K562 (cell line): ENCODE measurements around the gene VEGFA. TPM values are rescaled to one million over a fixed set of nuclear protein-coding genes. Genes with fewer than 3 reads are reported as not detected.

ENCODE experiments used
- ATAC-seq: fragments of 200-7000 bp; cut with Tn5 transposase; 3 replicates; pipeline ENCODE4 v1.9.1; 2020; ENCODE audit warnings: moderate library complexity
- BruUV-seq: library from RNA; stranded (reverse); fragments of 400-500 nt; replicated peaks from 2 replicates; lab custom pipeline; 2021; lab: Mats Ljungman, UMichigan
- CTCF ChIA-PET: fragments of 300-600 bp; formaldehyde crosslinking; extraction: SDS; loops from one replicate; lab custom pipeline; 2021; ENCODE audit warnings: low intra/inter-chr PET ratio; lab: Yijun Ruan, JAX
- POLR2A ChIA-PET: fragments of 300-600, 350-650 bp; sonication (Branson Sonifier 250); formaldehyde crosslinking; extraction: SDS; loops from one replicate; lab custom pipeline; 2021; ENCODE audit warnings: antibody characterized with exemption, inconsistent platforms; lab: Yijun Ruan, JAX
- DNase-seq, 4 experiments: peaks; one replicate each; pipeline versions ENCODE4 v3.0.0 to v3.0.0-alpha.2; 2011 to 2018; ENCODE audit warnings: low spot score in 3 of 4, mixed read lengths in 3 of 4; ENCODE audit errors: extremely low read depth in 1 of 4
- FAIRE-seq: peaks from 2 replicates; lab custom pipeline; 2011; peaks lifted over from hg19 to GRCh38; lab: Jason Lieb, UNC
- H2AFZ ChIP-seq: 2 replicates; pipeline ENCODE4 v1.6.0; 2011; ENCODE audit warnings: low read depth, low read length, control low read depth, inconsistent platforms
- H3K27ac ChIP-seq: fragments of 200-600 bp; 3 replicates; pipeline ENCODE4 v1.8.0; 2011; ENCODE audit warnings: low read depth, mild to moderate bottlenecking, control low read depth, inconsistent platforms, low read length, moderate library complexity, mixed read lengths; ENCODE audit errors: extremely low read depth
- H3K27me3 ChIP-seq, 2 experiments: fragments of 300-600 bp in 1 of 2; 2 replicates in 1 of 2; 3 replicates in 1 of 2; pipeline versions ENCODE4 v1.6.0 to v1.8.0; 2011; ENCODE audit warnings: inconsistent platforms in 2 of 2, low read length in 2 of 2, mild to moderate bottlenecking in 1 of 2, mixed read lengths in 1 of 2, moderate library complexity in 1 of 2; ENCODE audit not compliant: control insufficient read depth in 2 of 2, insufficient read depth in 2 of 2
- H3K36me3 ChIP-seq: fragments of 300-600 bp; 3 replicates; pipeline ENCODE4 v1.8.0; 2011; ENCODE audit warnings: mild to moderate bottlenecking, low read length, inconsistent platforms; ENCODE audit not compliant: control insufficient read depth, insufficient read depth
- H3K4me1 ChIP-seq, 2 experiments: fragments of 200-600 bp in 1 of 2; replicated peaks in 1 of 2; 2 replicates in 1 of 2; 3 replicates in 1 of 2; pipeline versions ENCODE4 v1.5.1 to v1.8.0; 2011; ENCODE audit warnings: inconsistent platforms in 2 of 2, low read length in 2 of 2, mild to moderate bottlenecking in 1 of 2, mixed read lengths in 1 of 2, moderate library complexity in 1 of 2; ENCODE audit not compliant: control insufficient read depth in 2 of 2, insufficient read depth in 2 of 2
- H3K4me2 ChIP-seq: 2 replicates; pipeline ENCODE4 v1.6.1; 2011; ENCODE audit warnings: low read length, control low read depth, inconsistent platforms, mixed read lengths; ENCODE audit not compliant: insufficient read depth
- H3K4me3 ChIP-seq: fragments of 200-600 bp; sonication (generic), shearing (Covaris generic); 2 replicates; pipeline ENCODE4 v1.5.1; 2016; ENCODE audit warnings: control low read depth, inconsistent platforms
- H3K79me2 ChIP-seq: fragments of 200-600 bp; 3 replicates; pipeline ENCODE4 v1.8.0; 2011; ENCODE audit warnings: low read length, inconsistent platforms; ENCODE audit not compliant: control insufficient read depth, insufficient read depth
- H3K9ac ChIP-seq, 2 experiments: 2 replicates each; pipeline versions ENCODE4 v1.6.0 to v1.6.1; 2011; ENCODE audit warnings: low read depth in 2 of 2, low read length in 2 of 2, control low read depth in 1 of 2, inconsistent platforms in 1 of 2, mild to moderate bottlenecking in 1 of 2, mixed read lengths in 1 of 2; ENCODE audit not compliant: insufficient read depth in 1 of 2
- H3K9me1 ChIP-seq: one replicate; pipeline ENCODE4 v1.6.0; 2011; ENCODE audit warnings: inconsistent platforms, mild to moderate bottlenecking, low read length, moderate library complexity; ENCODE audit not compliant: control insufficient read depth, insufficient read depth
- H3K9me3 ChIP-seq: replicated peaks from 2 replicates; pipeline ENCODE4 v1.5.1; 2011; ENCODE audit warnings: low read depth, low read length, inconsistent platforms; ENCODE audit not compliant: control insufficient read depth, insufficient read depth
- H4K20me1 ChIP-seq: replicated peaks from 2 replicates; pipeline ENCODE4 v1.6.1; 2011; ENCODE audit warnings: low read length, inconsistent platforms, mixed read lengths; ENCODE audit not compliant: control insufficient read depth, insufficient read depth
- ASH1L ChIP-seq: fragments of 450-650 bp; IDR thresholded peaks from 2 replicates; pipeline ENCODE4 v1.6.1; 2018; ENCODE audit warnings: borderline replicate concordance, mild to moderate bottlenecking, low read depth; ENCODE audit not compliant: partially characterized antibody
- BRF1 ChIP-seq: IDR thresholded peaks from 3 replicates; pipeline ENCODE4 v1.6.1; 2011; ENCODE audit warnings: borderline replicate concordance, mild to moderate bottlenecking; ENCODE audit not compliant: insufficient read length; ENCODE audit errors: extremely low read depth
- CBX2 ChIP-seq: fragments of 200-600 bp; sonication (generic); IDR thresholded peaks from one replicate; pipeline ENCODE4 v1.6.1; 2012; ENCODE audit warnings: mild to moderate bottlenecking, low read length, inconsistent platforms; ENCODE audit not compliant: insufficient read depth, poor library complexity, severe bottlenecking
- WGBS: fragments of 100-300 bp; shearing (Covaris generic); methylation state at CpG from one replicate; pipeline ENCODE4 v1.1.6; 2016; ENCODE audit warnings: low coverage, mixed read lengths; ENCODE audit not compliant: insufficient coverage; ENCODE audit errors: missing lambda C conversion rate; 5-methylcytosine and 5-hydroxymethylcytosine counted together
- in situ Hi-C: fragments of 300-500 bp; cut with MboI; formaldehyde crosslinking; loops from 4 replicates; pipeline ENCODE4 v1.15.0; 2018; ENCODE audit warnings: inconsistent platforms, mixed read lengths
- intact Hi-C: fragments of 100-400 bp; cut with micrococcal nuclease; formaldehyde crosslinking; loops from 2 replicates; pipeline ENCODE4 v1.14.2; 2022
- polyA plus RNA-seq, 8 experiments: library from polyadenylated mRNA; depleted of rRNA in 4 of 8; stranded (reverse) in 5 of 8; unstranded in 3 of 8; fragments of >200 nt; fragmentation: Nextera tagmentation in 2 of 8; fragmentation: Illumina TruSeq in 1 of 8; extraction: Ambion mirVana in 2 of 8; extraction: Trizol in 1 of 8; gene quantifications; 2 replicates each; pipeline versions ENCODE4 v1.2.1 to v1.2.3, GENCODE V29; 2011 to 2014; ENCODE audit warnings: inconsistent platforms in 1 of 8, missing spikeins in 1 of 8
- total RNA-seq, 7 experiments: library from RNA; depleted of rRNA in 6 of 7; stranded (reverse); fragments of >200 nt in 6 of 7; fragmentation: Illumina TruSeq in 2 of 7; extraction: Trizol in 2 of 7; gene quantifications; 2 replicates each; pipeline versions ENCODE4 v1.2.1 to v1.2.3, GENCODE V29; 2011 to 2021; ENCODE audit warnings: low replicate concordance in 1 of 7
- TF ChIP-seq, protein P1 (sequence below), 2 experiments: fragments of 150-350 bp in 1 of 2; IDR thresholded peaks; 2 replicates each; pipeline ENCODE4 v1.6.1; 2012 to 2016; ENCODE audit warnings: low read depth in 2 of 2, low read length in 2 of 2, mild to moderate bottlenecking in 1 of 2, moderate library complexity in 1 of 2

Gene VEGFA
- total and polyA plus RNA-seq, 9 of the 15 experiments (the other 6 are each of a cell fraction or from before 2014, with no cell fraction given): 14.0 to 271 (median 124) TPM

DNA sequence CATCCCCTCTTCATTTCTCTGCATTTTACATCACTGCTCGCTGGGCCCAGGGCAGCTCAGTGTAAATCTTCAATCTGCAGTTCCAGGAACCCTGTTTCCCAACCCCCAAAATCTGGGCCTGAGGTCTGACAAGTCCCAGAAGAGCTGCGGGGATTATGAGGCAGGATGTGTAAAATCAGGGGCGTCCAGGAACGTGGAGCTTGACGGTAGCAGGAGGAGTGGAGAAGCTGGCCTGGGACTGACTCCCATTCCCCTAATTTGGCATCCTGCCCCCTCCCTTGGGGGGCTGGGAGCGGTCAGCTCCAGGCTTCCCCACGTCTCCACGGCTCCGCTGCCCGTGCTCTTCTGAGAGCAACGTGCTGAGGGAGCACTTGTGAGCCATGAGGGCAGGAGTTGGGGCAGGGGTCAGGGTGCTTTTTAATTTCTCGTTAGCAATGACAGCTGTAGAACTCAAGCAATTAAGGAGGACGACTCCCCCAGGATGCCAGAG lies 23.4 kb upstream of the VEGFA start:
- intact Hi-C loops: no loop called here
- peaks cover 4% of the 10 kb centered on the region for H3K9me1 ChIP-seq
- no peak overlapping the region for H3K27ac ChIP-seq
- TF ChIP-seq BRF1 (no peak), ASH1L (no peak), CBX2 (no peak)
- ATAC-seq (no peak), FAIRE-seq (no peak), DNase-seq (no peak)
- no peaks in the 10 kb centered on the region for H4K20me1 ChIP-seq
- in situ Hi-C loops: no loop called here
- no peaks in the 10 kb centered on the region for H3K79me2 ChIP-seq
- ChIA-PET POLR2A (interaction anchor here (0.5 to 0.8 kb wide), 7 partner anchors 24 to 317 kb away, joined by 3 to 4 read pairs (median 3); partner anchors contain the start of gene VEGFA), CTCF (no interaction called here)
- H3K36me3 ChIP-seq: no peaks in the 10 kb centered on the region
- H3K9ac ChIP-seq: peak overlapping the region in 1 of 2 experiments; percentile 72; a peak in 1 of 4 replicates
- H2AFZ ChIP-seq: peak overlapping the region; percentile 3
- no peak overlapping the region for H3K4me3 ChIP-seq
- BruUV-seq: no TSS peak
- H3K27me3 ChIP-seq: no peaks in the 10 kb centered on the region; a peak in 1 of 5 replicates
- WGBS: 27% methylated on average over 13 of the region's 13 CpGs
- peaks cover 6 to 13% of the 10 kb centered on the region in 2 experiments; a peak in 4 of 5 replicates for H3K4me1 ChIP-seq
- H3K9me3 ChIP-seq: no peaks in the 10 kb centered on the region
- no peak overlapping the region for H3K4me2 ChIP-seq

DNA sequence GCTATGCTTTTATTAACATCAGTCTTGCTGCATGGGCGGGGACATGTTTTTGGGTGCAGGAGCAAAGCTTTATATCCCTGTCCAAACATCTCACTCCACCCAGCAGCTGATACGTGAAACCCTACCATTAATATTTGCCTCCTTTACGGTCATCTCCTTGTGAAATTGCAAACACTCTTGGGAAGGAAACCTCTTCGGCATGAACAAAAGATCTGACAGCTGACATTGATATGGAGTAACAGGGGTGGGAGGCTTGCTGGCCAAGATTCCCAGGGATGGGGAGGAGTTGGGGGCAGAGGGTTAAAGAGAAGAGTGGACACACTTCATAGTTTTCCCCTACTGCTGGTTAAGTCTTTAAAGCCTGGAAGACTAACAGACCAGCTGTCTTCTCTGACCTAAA lies 22.2 kb upstream of the VEGFA start:
- Histone ChIP-seq H3K27me3 (no peaks in the 10 kb centered on the region; a peak in 1 of 5 replicates), H3K9me1 (peaks cover 4% of the 10 kb centered on the region), H3K9ac (no peak overlapping the region), H3K4me2 (no peak overlapping the region), H3K9me3 (no peaks in the 10 kb centered on the region), H4K20me1 (no peaks in the 10 kb centered on the region), H2AFZ (no peak overlapping the region), H3K79me2 (no peaks in the 10 kb centered on the region), H3K4me3 (no peak overlapping the region), H3K27ac (no peak overlapping the region), H3K4me1 (peaks cover 6 to 13% of the 10 kb centered on the region in 2 experiments; a peak in 4 of 5 replicates), H3K36me3 (no peaks in the 10 kb centered on the region)
- POLR2A ChIA-PET: interaction anchor here (0.6 to 3.7 kb wide), 6 partner anchors 10 to 342 kb away, joined by 3 to 17 read pairs (median 4); no protein-coding TSS in a partner anchor
- intact Hi-C loops: no loop called here
- no peak for ATAC-seq
- in situ Hi-C loops: no loop called here
- TF ChIP-seq, protein P1, sequence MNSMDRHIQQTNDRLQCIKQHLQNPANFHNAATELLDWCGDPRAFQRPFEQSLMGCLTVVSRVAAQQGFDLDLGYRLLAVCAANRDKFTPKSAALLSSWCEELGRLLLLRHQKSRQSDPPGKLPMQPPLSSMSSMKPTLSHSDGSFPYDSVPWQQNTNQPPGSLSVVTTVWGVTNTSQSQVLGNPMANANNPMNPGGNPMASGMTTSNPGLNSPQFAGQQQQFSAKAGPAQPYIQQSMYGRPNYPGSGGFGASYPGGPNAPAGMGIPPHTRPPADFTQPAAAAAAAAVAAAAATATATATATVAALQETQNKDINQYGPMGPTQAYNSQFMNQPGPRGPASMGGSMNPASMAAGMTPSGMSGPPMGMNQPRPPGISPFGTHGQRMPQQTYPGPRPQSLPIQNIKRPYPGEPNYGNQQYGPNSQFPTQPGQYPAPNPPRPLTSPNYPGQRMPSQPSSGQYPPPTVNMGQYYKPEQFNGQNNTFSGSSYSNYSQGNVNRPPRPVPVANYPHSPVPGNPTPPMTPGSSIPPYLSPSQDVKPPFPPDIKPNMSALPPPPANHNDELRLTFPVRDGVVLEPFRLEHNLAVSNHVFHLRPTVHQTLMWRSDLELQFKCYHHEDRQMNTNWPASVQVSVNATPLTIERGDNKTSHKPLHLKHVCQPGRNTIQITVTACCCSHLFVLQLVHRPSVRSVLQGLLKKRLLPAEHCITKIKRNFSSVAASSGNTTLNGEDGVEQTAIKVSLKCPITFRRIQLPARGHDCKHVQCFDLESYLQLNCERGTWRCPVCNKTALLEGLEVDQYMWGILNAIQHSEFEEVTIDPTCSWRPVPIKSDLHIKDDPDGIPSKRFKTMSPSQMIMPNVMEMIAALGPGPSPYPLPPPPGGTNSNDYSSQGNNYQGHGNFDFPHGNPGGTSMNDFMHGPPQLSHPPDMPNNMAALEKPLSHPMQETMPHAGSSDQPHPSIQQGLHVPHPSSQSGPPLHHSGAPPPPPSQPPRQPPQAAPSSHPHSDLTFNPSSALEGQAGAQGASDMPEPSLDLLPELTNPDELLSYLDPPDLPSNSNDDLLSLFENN (IDR thresholded peaks at IDR 0.05; ENCODE audit: low read depth in 2 of 2, low read length in 2 of 2): no peak
- CTCF ChIA-PET: no interaction called here
- no peak for FAIRE-seq
- BruUV-seq: no TSS peak
- no peak for DNase-seq
- WGBS: 36% methylated on average over 4 of the region's 4 CpGs
